GM10847 (cell line): ENCODE data around the gene NUP133.

Experiments
- POLR2A ChIP-seq: IDR thresholded peaks from 2 replicates; pipeline ENCODE4 v1.6.1; 2011; ENCODE audit not compliant: insufficient read length; ENCODE audit errors: extremely low read depth

Gene NUP133

DNA sequence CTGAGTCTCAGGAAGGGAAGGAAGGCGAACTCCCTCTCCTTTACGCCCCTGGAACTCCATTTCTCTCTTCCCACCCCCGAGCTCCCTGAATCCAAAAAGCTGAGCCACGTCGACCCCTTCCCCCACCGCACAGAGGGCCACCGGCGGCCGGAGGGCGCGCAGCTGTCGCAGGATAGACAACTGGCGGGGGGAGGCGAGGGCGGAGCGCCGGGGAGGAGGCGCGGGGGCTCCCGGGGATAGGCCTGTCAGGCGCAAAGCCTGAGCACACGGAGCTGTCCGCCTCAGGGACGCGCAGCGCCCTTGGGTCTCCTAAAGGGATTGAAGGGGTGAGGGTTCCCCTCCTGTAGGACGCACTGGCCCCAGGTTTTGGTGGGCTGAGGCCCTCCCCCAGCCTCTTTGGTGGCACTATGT is 73.5 kb downstream of the NUP133 start:
- no peak for TF ChIP-seq POLR2A

DNA sequence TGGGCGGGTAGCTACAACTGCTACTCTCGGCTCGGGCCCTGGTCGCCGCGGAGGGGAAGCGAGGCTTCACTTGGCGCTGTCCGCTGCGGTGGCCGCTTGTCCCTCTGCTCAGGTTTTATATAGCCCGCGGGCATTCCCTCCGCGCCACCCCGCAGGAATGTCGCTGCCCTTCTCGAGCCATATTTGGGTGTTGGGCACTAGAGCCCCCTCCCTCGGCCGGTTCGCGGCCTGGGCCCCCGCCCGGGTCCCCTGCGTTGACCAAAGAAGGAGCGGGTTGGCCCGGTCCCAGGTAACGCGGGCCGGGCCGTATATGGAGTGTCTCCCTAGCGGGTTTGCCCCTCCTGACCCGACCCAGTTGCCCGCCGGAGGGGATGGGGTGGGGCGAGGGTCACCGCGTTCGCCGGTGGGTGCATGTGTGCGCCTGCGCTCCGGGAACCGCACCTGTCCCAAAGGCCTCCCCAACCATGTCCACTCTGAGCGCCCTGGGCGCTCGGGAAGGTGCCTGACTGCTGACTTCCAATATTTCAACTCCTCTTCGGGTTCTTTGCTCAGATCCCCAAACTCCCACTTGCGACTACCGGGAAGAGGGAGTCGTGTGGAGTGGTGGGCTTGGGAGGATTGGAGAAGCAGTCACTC is 74.0 kb downstream of the NUP133 start, which contains the start of gene ACTA1:
Gene ACTA1 (minus strand): TSS at position 90 of the 636 bp plus-strand sequence. CDS start 979 bp downstream, outside the sequence.
- TF ChIP-seq POLR2A = no peak

DNA sequence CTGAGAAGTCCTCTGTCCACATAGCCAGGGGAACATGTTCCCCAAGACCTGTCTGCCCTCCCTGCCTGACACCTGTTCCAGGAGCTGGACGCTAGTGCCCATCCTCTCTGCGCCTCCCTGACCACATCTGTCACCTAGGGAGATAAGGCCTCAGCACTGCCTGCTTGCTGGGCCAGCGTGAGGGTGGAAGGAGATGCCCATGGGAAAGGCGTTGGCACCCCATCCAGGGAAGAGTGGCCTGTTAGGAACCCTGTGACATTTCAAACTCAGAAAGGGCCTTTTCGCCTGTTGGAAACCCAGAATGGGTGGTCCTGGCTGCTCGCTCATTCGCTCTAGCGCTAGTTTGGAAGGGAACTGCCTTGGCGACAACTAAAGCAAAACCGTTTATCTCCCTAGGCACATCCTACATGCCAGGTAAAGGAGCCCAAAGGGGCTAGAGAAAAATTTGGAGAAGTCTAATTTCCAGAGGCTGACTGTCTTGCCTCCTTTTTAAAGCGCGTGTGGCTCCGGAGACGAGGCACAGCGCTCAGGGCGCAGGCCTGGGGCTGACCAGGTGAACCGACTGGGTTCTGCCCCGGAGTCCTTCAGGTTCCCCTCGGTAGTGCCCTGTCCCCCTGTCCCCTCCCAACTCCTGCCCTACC is 74.7 kb downstream of the NUP133 start:
- no peak for TF ChIP-seq POLR2A

GRCh38 chr1:229432905-229433304 is 75.2 kb downstream of the NUP133 start:
- no peak for TF ChIP-seq POLR2A

DNA sequence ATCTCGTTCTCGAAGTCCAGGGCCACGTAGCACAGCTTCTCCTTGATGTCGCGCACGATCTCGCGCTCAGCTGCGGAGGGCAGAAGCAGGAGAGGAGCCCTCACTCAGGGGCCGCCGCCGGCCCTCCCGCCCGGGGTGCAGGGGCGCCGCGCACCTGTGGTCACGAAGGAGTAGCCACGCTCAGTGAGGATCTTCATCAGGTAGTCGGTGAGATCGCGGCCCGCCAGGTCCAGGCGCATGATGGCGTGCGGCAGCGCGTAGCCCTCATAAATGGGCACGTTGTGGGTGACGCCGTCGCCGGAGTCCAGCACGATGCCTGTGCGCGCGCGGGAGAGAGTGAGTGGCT is 76.1 kb downstream of the NUP133 start:
- no peak for TF ChIP-seq POLR2A

- TF ChIP-seq POLR2A = no peak
Observed at GRCh38 chr1:229431284-229432115, 76.6 kb downstream of the NUP133 start.

DNA sequence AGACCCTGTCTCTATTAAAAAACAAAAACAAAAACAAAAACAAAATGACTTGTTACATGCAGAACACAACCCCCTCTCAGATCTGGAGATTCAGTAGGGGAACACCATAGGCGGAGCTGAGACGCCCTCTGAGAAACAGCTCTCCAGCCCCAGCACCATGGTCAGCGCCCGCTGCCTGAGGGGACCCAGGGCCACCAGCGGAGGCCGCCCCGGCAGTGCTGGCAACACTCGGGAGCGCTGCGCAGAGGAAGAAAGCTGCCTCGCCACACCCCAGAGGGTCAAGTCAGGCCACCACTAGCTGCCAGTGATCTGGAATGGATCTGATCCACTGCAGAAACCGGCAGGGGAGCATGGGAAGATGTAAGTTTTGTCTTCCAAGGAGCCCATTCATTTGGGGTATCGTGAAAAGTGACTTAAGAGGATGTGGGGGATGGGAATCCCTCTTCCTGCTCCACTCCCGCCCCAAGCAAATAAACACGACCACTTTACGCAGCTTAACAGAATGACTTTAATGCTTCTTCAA is 77.3 kb downstream of the NUP133 start:
- TF ChIP-seq POLR2A = no peak

- TF ChIP-seq POLR2A = no peak
Observed at GRCh38 chr1:229428256-229428655, 79.9 kb downstream of the NUP133 start.

DNA sequence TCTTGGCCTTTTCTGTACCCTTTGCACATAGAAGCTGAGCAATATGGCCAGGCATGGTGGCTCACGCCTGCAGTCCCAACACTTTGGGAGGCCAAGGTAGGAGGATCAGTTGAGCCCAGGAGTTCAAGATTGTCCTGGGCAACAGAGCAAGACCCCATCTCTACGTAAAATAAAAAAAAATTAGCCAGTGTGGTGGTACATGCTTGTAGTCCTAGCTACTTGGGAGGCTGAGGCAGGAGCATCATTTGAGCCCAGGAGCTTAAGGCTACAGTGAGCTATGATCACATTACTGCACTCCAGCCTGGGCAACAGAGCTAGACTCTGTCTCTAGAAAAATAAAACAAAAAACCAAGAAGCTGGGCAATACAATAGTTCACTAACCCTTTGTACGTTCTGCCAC is 80.6 kb downstream of the NUP133 start:
- TF ChIP-seq POLR2A = no peak

GRCh38 chr1:229425564-229426159 is 82.5 kb downstream of the NUP133 start:
- no peak for TF ChIP-seq POLR2A

DNA sequence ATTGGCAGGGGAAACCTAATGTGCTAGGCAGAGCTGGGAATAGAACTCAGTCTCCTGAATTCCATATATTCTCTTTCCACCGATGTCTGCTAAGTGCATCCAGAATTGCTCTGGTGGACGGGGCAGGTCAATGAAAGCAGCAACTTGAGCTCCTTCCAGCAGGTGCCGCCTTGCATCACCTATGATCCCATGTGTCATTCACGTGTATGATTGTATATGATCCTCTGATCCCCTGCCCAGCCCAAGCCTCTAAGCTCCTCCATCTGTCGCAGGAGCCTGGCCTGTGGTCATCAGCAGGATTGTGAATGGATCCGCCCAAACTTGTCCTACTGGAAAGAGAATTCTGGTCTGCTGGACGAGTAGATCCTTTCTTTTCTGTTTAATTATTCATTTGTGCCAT is 87.4 kb downstream of the NUP133 start:
- no peak for TF ChIP-seq POLR2A

DNA sequence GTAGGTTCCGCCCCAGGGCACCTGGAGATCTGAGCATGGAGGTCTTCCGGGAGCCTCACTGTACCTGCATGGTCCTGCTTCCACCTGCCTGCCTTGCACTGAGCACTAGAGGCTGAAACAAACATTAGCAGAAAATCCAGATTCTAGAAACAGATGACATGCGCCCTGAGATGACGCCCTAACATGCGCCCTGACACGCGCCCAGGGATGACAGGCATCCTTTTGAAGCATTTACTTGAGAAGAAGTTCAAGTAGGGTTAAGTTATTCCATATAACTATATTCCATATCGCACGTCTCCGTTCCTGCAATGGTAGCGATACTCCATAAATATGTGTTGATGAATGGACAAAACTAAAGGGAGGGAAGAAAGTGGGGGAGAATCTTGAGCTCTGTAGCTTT is 87.9 kb downstream of the NUP133 start:
- TF ChIP-seq POLR2A = no peak

GRCh38 chr1:229412056-229412455 is 96.1 kb downstream of the NUP133 start:
- TF ChIP-seq POLR2A = no peak

DNA sequence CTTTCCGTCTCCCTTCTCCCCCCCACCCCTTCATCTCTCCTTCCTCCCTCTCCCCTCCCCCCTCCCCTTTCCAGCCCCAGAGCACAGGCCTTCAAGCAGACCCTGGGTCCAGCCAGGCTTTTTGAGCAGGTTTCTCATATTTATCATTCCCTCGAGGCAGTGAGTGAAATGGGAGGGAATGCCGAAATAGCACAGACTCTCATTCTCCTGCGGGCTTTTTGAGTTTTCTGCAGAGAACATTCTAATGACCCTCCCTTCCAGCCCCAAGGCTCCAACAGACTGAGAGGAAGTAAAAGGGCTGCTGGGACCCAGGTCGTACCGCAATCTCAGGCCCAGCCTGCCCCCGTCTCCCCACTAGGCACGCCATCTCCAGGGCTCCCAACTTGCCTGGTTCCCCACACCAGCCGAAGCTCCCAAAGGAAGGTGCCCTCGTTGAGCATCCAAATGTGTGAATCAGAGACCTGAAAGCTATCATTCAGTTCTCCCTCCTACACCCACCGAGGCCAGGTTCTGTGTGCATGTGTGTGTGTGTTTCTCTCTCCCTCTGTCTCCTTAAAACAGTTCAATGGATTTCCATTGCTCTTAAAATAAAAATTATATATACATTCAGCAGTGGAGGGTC is 96.6 kb downstream of the NUP133 start:
- no peak for TF ChIP-seq POLR2A

- no peak for TF ChIP-seq POLR2A
Observed at GRCh38 chr1:229410692-229411433, 97.3 kb downstream of the NUP133 start.

GRCh38 chr1:229410370-229410691 is 97.8 kb downstream of the NUP133 start:
- TF ChIP-seq POLR2A = no peak
